Measurements from ENCODE around the gene AANAT.

- TF ChIP-seq CTCF (IDR thresholded peaks at IDR 0.05) (no peak), POLR2A (IDR thresholded peaks at IDR 0.05) (no peak)
Measured at GRCh38 chr17:76421044-76421407, 46.4 kb upstream of the AANAT start.

Measured in right lobe of liver (tissue), 4 donors.